Glutamatergic neuron (in vitro differentiated cells): Measurements from ENCODE around the gene PERP. TPM values are rescaled to one million over a fixed set of nuclear protein-coding genes. Genes with fewer than 3 reads are reported as not detected.

Source experiments
- DNase-seq: peaks from one replicate; pipeline ENCODE4 v3.0.0; 2022
- H3K27ac Mint-ChIP-seq: one replicate; pipeline ENCODE4 v1.8.0; 2020; ENCODE audit warnings: mild to moderate bottlenecking, mixed read lengths, inconsistent platforms; ENCODE audit not compliant: unreplicated experiment
- H3K27me3 Mint-ChIP-seq: one replicate; pipeline ENCODE4 v1.8.0; 2020; ENCODE audit warnings: mild to moderate bottlenecking, moderate library complexity, mixed read lengths, inconsistent platforms; ENCODE audit not compliant: unreplicated experiment
- H3K36me3 Mint-ChIP-seq: one replicate; pipeline ENCODE4 v1.8.0; 2020; ENCODE audit warnings: mild to moderate bottlenecking, mixed read lengths, inconsistent platforms; ENCODE audit not compliant: unreplicated experiment
- H3K4me1 Mint-ChIP-seq: one replicate; pipeline ENCODE4 v1.8.0; 2020; ENCODE audit warnings: mild to moderate bottlenecking, low read depth, mixed read lengths, inconsistent platforms; ENCODE audit not compliant: unreplicated experiment
- H3K4me3 Mint-ChIP-seq: one replicate; pipeline ENCODE4 v1.8.0; 2020; ENCODE audit warnings: mild to moderate bottlenecking, mixed read lengths, inconsistent platforms; ENCODE audit not compliant: unreplicated experiment
- H3K9me3 Mint-ChIP-seq: one replicate; pipeline ENCODE4 v1.8.0; 2020; ENCODE audit warnings: mild to moderate bottlenecking, moderate library complexity, mixed read lengths, inconsistent platforms; ENCODE audit not compliant: unreplicated experiment
- total RNA-seq: library from RNA; stranded (reverse); fragmentation: NEBNext Ultra II Directional; extraction: Animal tissue kit (Norgen Biotek cat#: 25700); gene quantifications from one replicate; pipeline ENCODE4 v1.2.1, GENCODE V29; 2021; ENCODE audit not compliant: unreplicated experiment
- TF ChIP-seq, protein P1 (sequence below): fragments of 200-600 bp; sonication (generic); IDR thresholded peaks from one replicate; pipeline ENCODE4 v1.5.0; 2021; ENCODE audit not compliant: partially characterized antibody, unreplicated experiment

The PERP gene
- total RNA-seq, 1 donor from 2014 or later: 10.7 TPM

DNA sequence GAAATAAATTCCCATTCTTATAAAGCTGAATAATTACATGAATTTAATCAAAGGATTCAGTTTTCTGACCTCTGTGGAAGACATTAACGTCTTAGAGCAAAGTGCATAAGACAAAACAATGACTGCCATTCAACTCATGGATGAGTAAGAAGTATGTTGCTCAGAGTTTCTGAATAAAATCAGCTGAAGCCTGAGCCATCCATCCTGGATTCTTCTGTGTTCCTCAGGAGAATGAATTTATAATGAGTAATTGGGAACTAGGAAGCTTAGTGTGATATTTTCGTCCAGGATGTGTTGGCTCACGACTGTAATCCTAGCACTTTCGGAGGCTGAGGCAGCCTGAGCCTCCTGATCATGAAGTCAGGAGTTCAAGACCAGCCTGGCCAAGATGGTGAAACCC is 62.8 kb downstream of the PERP start:
- Mint-ChIP-seq H3K27me3 (no peaks in the 10 kb centered on the region), H3K27ac (no peak overlapping the region), H3K9me3 (no peaks in the 10 kb centered on the region), H3K4me1 (no peaks in the 10 kb centered on the region), H3K4me3 (no peak overlapping the region), H3K36me3 (no peaks in the 10 kb centered on the region)
- DNase-seq: no peak
- TF ChIP-seq, protein P1, sequence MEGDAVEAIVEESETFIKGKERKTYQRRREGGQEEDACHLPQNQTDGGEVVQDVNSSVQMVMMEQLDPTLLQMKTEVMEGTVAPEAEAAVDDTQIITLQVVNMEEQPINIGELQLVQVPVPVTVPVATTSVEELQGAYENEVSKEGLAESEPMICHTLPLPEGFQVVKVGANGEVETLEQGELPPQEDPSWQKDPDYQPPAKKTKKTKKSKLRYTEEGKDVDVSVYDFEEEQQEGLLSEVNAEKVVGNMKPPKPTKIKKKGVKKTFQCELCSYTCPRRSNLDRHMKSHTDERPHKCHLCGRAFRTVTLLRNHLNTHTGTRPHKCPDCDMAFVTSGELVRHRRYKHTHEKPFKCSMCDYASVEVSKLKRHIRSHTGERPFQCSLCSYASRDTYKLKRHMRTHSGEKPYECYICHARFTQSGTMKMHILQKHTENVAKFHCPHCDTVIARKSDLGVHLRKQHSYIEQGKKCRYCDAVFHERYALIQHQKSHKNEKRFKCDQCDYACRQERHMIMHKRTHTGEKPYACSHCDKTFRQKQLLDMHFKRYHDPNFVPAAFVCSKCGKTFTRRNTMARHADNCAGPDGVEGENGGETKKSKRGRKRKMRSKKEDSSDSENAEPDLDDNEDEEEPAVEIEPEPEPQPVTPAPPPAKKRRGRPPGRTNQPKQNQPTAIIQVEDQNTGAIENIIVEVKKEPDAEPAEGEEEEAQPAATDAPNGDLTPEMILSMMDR: no peak

Other genes starting within 250 kb of the PERP start
- 2.2 TPM for gene TNFAIP3, start 240.2 kb downstream of the PERP start, total RNA-seq
- gene ARFGEF3, start 54.5 kb upstream of the PERP start, total RNA-seq: 15.3 TPM
- not detected for gene PBOV1, start 111.1 kb upstream of the PERP start, total RNA-seq